GM04504 (cell line): ENCODE data around the gene TJP2.
"Not testable (repeated sequence)": the region's sequence is repeated elsewhere in the genome, so short reads cannot be mapped to it uniquely, and the experiment has no call there.

ENCODE experiments used
- DNase-seq: peaks from one replicate; pipeline ENCODE4 v3.0.0-alpha.2; 2012; ENCODE audit warnings: low read depth

Gene TJP2

GRCh38 chr9:69158471-69158870 is 15.6 kb upstream of the TJP2 start:
- no peak for DNase-seq

GRCh38 chr9:69164573-69164972 is 9.5 kb upstream of the TJP2 start:
- DNase-seq = not testable (repeated sequence)

- DNase-seq = no peak
These were observed 8.5 kb upstream of the TJP2 start for GRCh38 chr9:69165581-69165980.

GRCh38 chr9:69168709-69169217 is 5.3 kb upstream of the TJP2 start:
- no peak for DNase-seq

- no peak for DNase-seq
These were observed 3.8 kb upstream of the TJP2 start for GRCh38 chr9:69170231-69170630.

- no peak for DNase-seq
These were observed 3.0 kb upstream of the TJP2 start for GRCh38 chr9:69171049-69171448.

GRCh38 chr9:69171517-69171916 is 2.6 kb upstream of the TJP2 start:
- DNase-seq = no peak

- no peak for DNase-seq
These were observed 1.2 kb upstream of the TJP2 start for GRCh38 chr9:69172895-69173294.

GRCh38 chr9:69173497-69173890 is 583 bp upstream of the TJP2 start:
- no peak for DNase-seq

GRCh38 chr9:69174616-69175463 is 763 bp downstream of the TJP2 start:
- peak; percentile 95 for DNase-seq

GRCh38 chr9:69175486-69175885 is 1.4 kb downstream of the TJP2 start:
- peak; percentile 27 for DNase-seq

GRCh38 chr9:69176471-69177171 is 2.5 kb downstream of the TJP2 start:
- no peak for DNase-seq

GRCh38 chr9:69178583-69179011 is 4.5 kb downstream of the TJP2 start:
- DNase-seq = no peak

- no peak for DNase-seq
These were observed 5.0 kb downstream of the TJP2 start for GRCh38 chr9:69179037-69179436.

GRCh38 chr9:69180200-69180599 is 6.1 kb downstream of the TJP2 start:
- no peak for DNase-seq

- DNase-seq = peak; percentile 87
These were observed 6.6 kb downstream of the TJP2 start for GRCh38 chr9:69180670-69181069.

GRCh38 chr9:69181908-69182353 is 7.9 kb downstream of the TJP2 start:
- DNase-seq = no peak

GRCh38 chr9:69184266-69184665 is 10.2 kb downstream of the TJP2 start:
- no peak for DNase-seq

GRCh38 chr9:69186841-69187611 is 12.9 kb downstream of the TJP2 start:
- DNase-seq = no peak

GRCh38 chr9:69188975-69189374 is 14.9 kb downstream of the TJP2 start:
- no peak for DNase-seq

- DNase-seq = no peak
These were observed 16.2 kb downstream of the TJP2 start for GRCh38 chr9:69190086-69190862.

GRCh38 chr9:69190863-69191181 is 16.7 kb downstream of the TJP2 start:
- DNase-seq = no peak
